ENCODE results near the gene TMEM255A. TPM values are rescaled to one million over a fixed set of nuclear protein-coding genes. Genes with fewer than 3 reads are reported as not detected.

TMEM255A gene
- total and polyA plus RNA-seq, 2 of the 13 experiments (the other 11 are each of a cell fraction or from before 2014, with no cell fraction given) = 0.13 to 0.40 TPM

- 48% methylated on average over 10 of the region's 11 CpGs for WGBS (ENCODE audit: low lambda C conversion rate)
- no peaks in the 10 kb centered on the region for H3K79me2 ChIP-seq (ENCODE audit: insufficient read depth, low read length)
- intact Hi-C loops (cut with micrococcal nuclease; ENCODE audit: unreplicated experiment) = no loop called here
- no peak for TF ChIP-seq JUND (CRISPR knock-in tag; IDR thresholded peaks at IDR 0.05)
- TF ChIP-seq FUBP1 (CRISPR knock-in tag; IDR thresholded peaks at IDR 0.05; ENCODE audit: borderline replicate concordance) = no peak
- peak; percentile 46; the same call in 1 of the 2 replicates for TF ChIP-seq CREB1 (IDR thresholded peaks at IDR 0.05)
- no peak for TF ChIP-seq CREB1 (CRISPR knock-in tag; IDR thresholded peaks at IDR 0.05)
- no TSS peak for BruUV-seq (replicated peaks)
- no peak overlapping the region for H3K9ac ChIP-seq (ENCODE audit: insufficient read depth, low read depth, low read length)
- H3K27me3 ChIP-seq (ENCODE audit: control insufficient read depth in 1 of 2, insufficient read depth in 2 of 2, low read length in 2 of 2) = peaks cover 0 to 6% of the 10 kb centered on the region in 2 experiments; a peak in 1 of 5 replicates
- no peak for ATAC-seq
- H2AFZ ChIP-seq (ENCODE audit: low read length) = no peak overlapping the region
- FAIRE-seq = no peak
- no peaks in the 10 kb centered on the region for H4K20me1 ChIP-seq (ENCODE audit: insufficient read depth, low read length)
- no peak overlapping the region for H3K4me2 ChIP-seq (ENCODE audit: low read depth, low read length)
- ChIA-PET CTCF (ENCODE audit: low intra/inter-chr PET ratio, low total read pairs) (no interaction called here), POLR2A (no interaction called here)
- H3K9me3 ChIP-seq (ENCODE audit: low read length) = no peaks in the 10 kb centered on the region
- H3K36me3 ChIP-seq (replicated peaks in 1 of 2; ENCODE audit: control insufficient read depth in 1 of 2, insufficient read depth in 2 of 2, low read length in 2 of 2) = no peaks in the 10 kb centered on the region
- peaks cover 20% of the 10 kb centered on the region for H3K4me1 ChIP-seq (ENCODE audit: insufficient read depth, low read length)
- no peak overlapping the region for H3K4me3 ChIP-seq (replicated peaks in 1 of 3; ENCODE audit: insufficient read depth in 1 of 3, low read depth in 2 of 3, low read length in 3 of 3)
- H3K27ac ChIP-seq (ENCODE audit: extremely low read length, insufficient read depth, low read length) = no peak overlapping the region
- DNase-seq (ENCODE audit: low spot score) = no peak
- in situ Hi-C loops (cut with HindIII; ENCODE audit: extremely low pct_ligation_motif_present, low pct_unique_long_range_greater_than_20kb) = no loop called here
Measured at GRCh38 chrX:120305531-120306141, 5.6 kb downstream of the TMEM255A start.

GRCh38 chrX:120304256-120304655, 7.0 kb downstream of the TMEM255A start:
- no peak overlapping the region for H3K4me2 ChIP-seq (ENCODE audit: low read depth, low read length)
- CTCF ChIA-PET (ENCODE audit: low intra/inter-chr PET ratio, low total read pairs) = no interaction called here
- H4K20me1 ChIP-seq (ENCODE audit: insufficient read depth, low read length) = no peaks in the 10 kb centered on the region
- H3K36me3 ChIP-seq (replicated peaks in 1 of 2; ENCODE audit: control insufficient read depth in 1 of 2, insufficient read depth in 2 of 2, low read length in 2 of 2) = no peaks in the 10 kb centered on the region
- no peak overlapping the region for H2AFZ ChIP-seq (ENCODE audit: low read length)
- no TSS peak for BruUV-seq (replicated peaks)
- peaks cover 9% of the 10 kb centered on the region for H3K4me1 ChIP-seq (ENCODE audit: insufficient read depth, low read length)
- in situ Hi-C loops (cut with HindIII; ENCODE audit: extremely low pct_ligation_motif_present, low pct_unique_long_range_greater_than_20kb) (no loop called here), intact Hi-C loops (cut with micrococcal nuclease; ENCODE audit: unreplicated experiment) (no loop called here)
- POLR2A ChIA-PET = no interaction called here
- DNase-seq (ENCODE audit: low spot score) (no peak), ATAC-seq (no peak), FAIRE-seq (no peak)
- H3K9ac ChIP-seq (ENCODE audit: insufficient read depth, low read depth, low read length) = no peak overlapping the region
- 38% methylated on average over 8 of the region's 8 CpGs for WGBS (ENCODE audit: low lambda C conversion rate)
- no peaks in the 10 kb centered on the region for H3K79me2 ChIP-seq (ENCODE audit: insufficient read depth, low read length)
- no peaks in the 10 kb centered on the region; a peak in 1 of 5 replicates for H3K27me3 ChIP-seq (ENCODE audit: control insufficient read depth in 1 of 2, insufficient read depth in 2 of 2, low read length in 2 of 2)
- H3K4me3 ChIP-seq (replicated peaks in 1 of 3; ENCODE audit: insufficient read depth in 1 of 3, low read depth in 2 of 3, low read length in 3 of 3) = no peak overlapping the region
- no peaks in the 10 kb centered on the region for H3K9me3 ChIP-seq (ENCODE audit: low read length)
- H3K27ac ChIP-seq (ENCODE audit: extremely low read length, insufficient read depth, low read length) = no peak overlapping the region
- TF ChIP-seq ZNF574 (CRISPR knock-in tag; IDR thresholded peaks at IDR 0.05) (no peak), RBM39 (IDR thresholded peaks at IDR 0.05; ENCODE audit: low read depth, low read length, poor library complexity, severe bottlenecking) (no peak), TEF (CRISPR knock-in tag; IDR thresholded peaks at IDR 0.05) (no peak), KLF13 (CRISPR knock-in tag; IDR thresholded peaks at IDR 0.05) (no peak), SMYD3 (CRISPR knock-in tag; IDR thresholded peaks at IDR 0.05) (no peak), ZFP90 (CRISPR knock-in tag; IDR thresholded peaks at IDR 0.05; ENCODE audit: borderline replicate concordance) (no peak), ARNT2 (CRISPR knock-in tag; IDR thresholded peaks at IDR 0.05; ENCODE audit: low read depth) (no peak)
